RWPE1 (cell line): Measurements from ENCODE around the gene BTC.

ENCODE experiments used
- CTCF ChIA-PET: fragments of 350-600 bp; sonication (Branson Sonifier 250); formaldehyde crosslinking; extraction: SDS; loops from one replicate; lab custom pipeline; 2021; lab: Yijun Ruan, JAX
- POLR2A ChIA-PET: fragments of 400-600 bp; formaldehyde crosslinking; extraction: SDS; loops from one replicate; lab custom pipeline; 2020; ENCODE audit warnings: antibody characterized with exemption; ENCODE audit not compliant: low non-redundant PET; lab: Yijun Ruan, JAX
- DNase-seq: peaks from one replicate; pipeline ENCODE4 v3.0.0; 2012; ENCODE audit warnings: low spot score
- H3K27ac ChIP-seq: fragments of 450-650 bp; 2 replicates; pipeline ENCODE4 v1.5.1; 2017
- TF ChIP-seq, protein P1 (sequence below): fragments of 450-650 bp; conservative IDR thresholded peaks from 2 replicates; pipeline ENCODE4 v1.5.1; 2017; ENCODE audit warnings: low read depth, mild to moderate bottlenecking

The BTC gene

DNA sequence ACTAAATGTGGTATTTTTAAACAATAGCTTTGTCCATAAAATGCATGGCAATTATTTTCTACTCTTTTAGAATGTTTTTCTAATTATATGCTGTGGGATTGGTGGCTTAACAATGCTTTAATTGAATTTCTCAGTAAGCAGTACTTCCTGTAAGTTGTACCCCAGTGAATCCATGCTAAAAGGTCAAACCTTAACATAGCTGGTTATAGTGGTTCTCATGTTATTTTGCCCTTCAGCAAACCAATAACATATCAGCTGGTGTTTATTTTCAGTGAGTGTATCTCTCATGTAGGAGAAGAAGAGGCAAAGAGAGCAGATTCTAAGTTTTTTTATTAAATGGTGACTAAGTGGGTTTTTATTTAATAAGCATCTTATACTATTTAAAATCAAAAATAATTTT, 41.5 kb downstream of the BTC start:
- CTCF ChIA-PET = no interaction called here
- no peak for DNase-seq
- H3K27ac ChIP-seq = no peak overlapping the region
- TF ChIP-seq, protein P1, sequence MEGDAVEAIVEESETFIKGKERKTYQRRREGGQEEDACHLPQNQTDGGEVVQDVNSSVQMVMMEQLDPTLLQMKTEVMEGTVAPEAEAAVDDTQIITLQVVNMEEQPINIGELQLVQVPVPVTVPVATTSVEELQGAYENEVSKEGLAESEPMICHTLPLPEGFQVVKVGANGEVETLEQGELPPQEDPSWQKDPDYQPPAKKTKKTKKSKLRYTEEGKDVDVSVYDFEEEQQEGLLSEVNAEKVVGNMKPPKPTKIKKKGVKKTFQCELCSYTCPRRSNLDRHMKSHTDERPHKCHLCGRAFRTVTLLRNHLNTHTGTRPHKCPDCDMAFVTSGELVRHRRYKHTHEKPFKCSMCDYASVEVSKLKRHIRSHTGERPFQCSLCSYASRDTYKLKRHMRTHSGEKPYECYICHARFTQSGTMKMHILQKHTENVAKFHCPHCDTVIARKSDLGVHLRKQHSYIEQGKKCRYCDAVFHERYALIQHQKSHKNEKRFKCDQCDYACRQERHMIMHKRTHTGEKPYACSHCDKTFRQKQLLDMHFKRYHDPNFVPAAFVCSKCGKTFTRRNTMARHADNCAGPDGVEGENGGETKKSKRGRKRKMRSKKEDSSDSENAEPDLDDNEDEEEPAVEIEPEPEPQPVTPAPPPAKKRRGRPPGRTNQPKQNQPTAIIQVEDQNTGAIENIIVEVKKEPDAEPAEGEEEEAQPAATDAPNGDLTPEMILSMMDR = no peak
- POLR2A ChIA-PET = no interaction called here

DNA sequence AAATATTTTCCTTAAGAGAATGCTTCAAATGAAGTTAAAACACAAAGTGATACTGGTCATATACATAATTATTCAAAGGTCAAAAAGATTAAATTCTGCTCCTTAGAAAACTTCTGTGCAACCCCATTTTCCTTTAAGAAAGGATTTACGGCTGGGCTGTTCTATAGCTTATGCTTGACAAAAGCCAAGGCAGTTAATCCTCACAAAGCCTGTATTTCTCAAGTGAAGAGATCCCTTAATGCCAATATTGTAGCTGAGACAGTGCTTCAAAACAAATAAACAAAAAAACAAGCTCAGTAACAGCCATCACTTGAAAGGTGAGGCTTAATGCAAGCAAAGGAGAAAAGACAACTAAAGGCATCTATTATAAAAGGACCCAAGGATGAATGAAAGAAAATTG, 42.5 kb downstream of the BTC start:
- ChIA-PET POLR2A (no interaction called here), CTCF (no interaction called here)
- DNase-seq = no peak
- no peak overlapping the region for H3K27ac ChIP-seq
- TF ChIP-seq, protein P1 = no peak

DNA sequence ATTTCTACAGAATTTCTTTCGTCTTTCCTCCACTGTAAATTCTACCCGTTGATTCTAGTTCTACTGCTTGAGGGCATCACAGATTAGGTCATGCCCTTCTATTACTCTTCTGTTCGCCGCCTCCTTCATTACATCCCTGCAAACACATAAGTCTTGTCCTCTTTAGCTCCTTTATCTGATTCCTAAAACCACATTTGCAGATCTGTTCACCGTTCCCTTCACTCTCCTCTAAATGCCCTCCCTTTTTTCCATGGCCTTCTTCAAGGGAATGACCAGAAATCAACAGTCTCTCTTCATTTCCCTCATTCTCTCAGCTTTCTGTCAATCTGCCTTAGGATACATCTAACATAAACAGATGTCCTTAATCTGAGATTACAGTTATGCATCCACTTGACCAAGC, 43.1 kb downstream of the BTC start:
- TF ChIP-seq, protein P1 = no peak
- DNase-seq = no peak
- no peak overlapping the region for H3K27ac ChIP-seq
- POLR2A ChIA-PET = no interaction called here
- CTCF ChIA-PET = no interaction called here

DNA sequence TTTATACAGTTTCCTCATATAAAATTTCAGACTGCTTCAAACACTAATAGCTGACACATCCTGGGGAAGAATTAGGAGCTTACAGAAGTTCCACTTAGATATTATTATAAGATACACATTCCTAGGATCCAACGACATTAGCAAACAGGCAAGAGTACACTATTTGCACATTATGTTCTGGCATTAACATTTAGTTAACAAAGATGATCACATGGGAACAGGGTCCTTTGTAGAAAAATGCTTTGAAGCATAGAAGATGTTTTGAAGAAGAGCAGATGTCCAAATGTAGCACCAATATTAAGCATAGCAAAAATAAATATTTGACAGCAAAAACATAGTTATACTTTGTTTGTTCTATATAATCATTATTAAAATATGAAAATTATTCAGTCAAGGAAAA, 52.1 kb downstream of the BTC start:
- TF ChIP-seq, protein P1 = no peak
- CTCF ChIA-PET = interaction anchor here (0.6 kb wide), 1 partner anchor 121 kb away, joined by 3 read pairs; no protein-coding TSS in a partner anchor
- no peak for DNase-seq
- POLR2A ChIA-PET = no interaction called here
- H3K27ac ChIP-seq = no peak overlapping the region

DNA sequence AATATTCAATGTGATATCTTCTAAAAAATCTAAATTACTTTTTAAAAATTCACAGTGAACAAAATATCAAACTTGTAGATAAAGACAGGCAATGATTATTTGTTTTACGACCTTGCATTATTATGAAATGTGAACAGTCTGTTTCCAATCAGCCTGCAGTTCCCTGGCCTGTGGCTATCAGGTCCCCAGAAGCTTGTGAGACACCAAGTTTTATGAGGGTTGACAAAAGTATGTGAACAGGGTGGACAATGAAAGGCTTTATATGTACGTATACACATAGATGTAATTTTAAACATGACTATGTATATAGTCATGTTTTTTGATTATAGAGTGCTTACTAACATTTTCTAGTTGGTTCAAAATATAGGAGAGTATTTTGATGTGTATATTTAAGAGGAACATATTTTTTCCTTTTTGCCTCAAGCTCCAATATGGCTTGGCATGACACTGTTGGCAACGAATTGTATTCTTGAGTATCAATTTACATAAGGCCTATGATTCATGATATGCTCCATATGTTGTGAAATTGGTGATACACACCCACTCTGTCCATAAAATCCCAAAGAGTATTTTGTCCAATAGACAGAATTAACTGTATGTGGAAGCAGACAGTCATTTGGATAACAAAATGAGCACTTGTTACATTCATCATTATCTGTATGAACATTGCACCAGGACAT, 55.7 kb downstream of the BTC start:
- no peak overlapping the region for H3K27ac ChIP-seq
- ChIA-PET POLR2A (no interaction called here), CTCF (no interaction called here)
- TF ChIP-seq, protein P1 = no peak
- peak; percentile 59 for DNase-seq

DNA sequence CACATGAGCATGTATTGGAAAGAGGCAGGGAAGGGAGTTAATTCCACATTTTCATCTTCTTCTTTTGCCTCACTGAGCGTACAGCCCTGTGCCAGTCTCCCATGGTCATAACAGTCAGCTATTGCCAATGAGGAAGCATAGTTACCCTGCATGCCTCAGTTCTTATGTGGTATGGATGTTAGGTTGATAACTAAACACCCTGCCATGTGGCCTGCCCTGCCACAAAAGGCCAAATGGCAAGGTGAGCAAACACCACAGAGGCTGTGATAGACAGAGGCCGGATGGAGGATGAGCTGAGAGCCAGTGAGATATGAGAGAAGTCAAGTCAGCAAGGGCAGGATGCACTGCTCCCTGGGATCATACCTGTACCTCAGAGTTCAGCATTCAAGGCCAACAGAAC, 59.3 kb downstream of the BTC start:
- ChIA-PET CTCF (no interaction called here), POLR2A (no interaction called here)
- DNase-seq = no peak
- TF ChIP-seq, protein P1 = no peak
- H3K27ac ChIP-seq = no peak overlapping the region
